Stimulated activated naive CD8-positive, alpha-beta T cell treated with anti-CD3 and anti-CD28 coated beads, Interleukin-15, Interleukin-2, amounts not matched to agents 100 U/mL and 50 U/mL, for 24 hours (primary cell): ENCODE results near the gene PAK1.
"Not testable (repeated sequence)": the region's sequence is repeated elsewhere in the genome, so short reads cannot be mapped to it uniquely, and the experiment has no call there.

Experiments used
- ATAC-seq: fragments of 150-1000 bp; cut with Tn5 transposase; one replicate; pipeline ENCODE4 v1.10.0; 2021
- DNase-seq: peaks from one replicate; pipeline ENCODE4 v3.0.0; 2021

PAK1 gene

GRCh38 chr11:77473801-77474683 is at the start of gene PAK1:
TSS of gene PAK1 (minus strand) at chr11:77474094. CDS start at chr11:77392520, 81,574 bp downstream.
- DNase-seq (peak; percentile 89), ATAC-seq (peak; percentile 77)

- DNase-seq (no peak), ATAC-seq (no peak)
Observed at GRCh38 chr11:77522215-77522614, 48.3 kb upstream of the PAK1 start.

GRCh38 chr11:77519847-77520246 is 46.0 kb upstream of the PAK1 start:
- DNase-seq: no peak
- ATAC-seq: no peak

- DNase-seq (no peak), ATAC-seq (no peak)
Observed at GRCh38 chr11:77518471-77518870, 44.6 kb upstream of the PAK1 start.

- DNase-seq: no peak
- ATAC-seq: no peak
Observed at GRCh38 chr11:77517753-77518152, 43.9 kb upstream of the PAK1 start.

- ATAC-seq: no peak
Observed at GRCh38 chr11:77517226-77517625, 43.3 kb upstream of the PAK1 start.

GRCh38 chr11:77515483-77515882 is 41.6 kb upstream of the PAK1 start:
- no peak for ATAC-seq
- DNase-seq: no peak

More at GRCh38 chr11:77517226-77517625, 43.3 kb upstream of the PAK1 start:
- no peak for DNase-seq

GRCh38 chr11:77515063-77515462 is 41.2 kb upstream of the PAK1 start:
- no peak for ATAC-seq
- DNase-seq: no peak

GRCh38 chr11:77512092-77512491 is 38.2 kb upstream of the PAK1 start:
- no peak for DNase-seq

GRCh38 chr11:77510851-77511250 is 37.0 kb upstream of the PAK1 start:
- DNase-seq (no peak), ATAC-seq (no peak)

More at GRCh38 chr11:77512092-77512491, 38.2 kb upstream of the PAK1 start:
- ATAC-seq: no peak

GRCh38 chr11:77510095-77510494 is 36.2 kb upstream of the PAK1 start:
- DNase-seq (no peak), ATAC-seq (no peak)

- DNase-seq: no peak
- no peak for ATAC-seq
Observed at GRCh38 chr11:77508019-77508418, 34.1 kb upstream of the PAK1 start.

- ATAC-seq (no peak), DNase-seq (no peak)
Observed at GRCh38 chr11:77506857-77507256, 33.0 kb upstream of the PAK1 start.

GRCh38 chr11:77505956-77506355 is 32.1 kb upstream of the PAK1 start:
- no peak for DNase-seq
- no peak for ATAC-seq

- ATAC-seq (no peak), DNase-seq (no peak)
Observed at GRCh38 chr11:77503006-77503405, 29.1 kb upstream of the PAK1 start.

- DNase-seq (no peak), ATAC-seq (no peak)
Observed at GRCh38 chr11:77502346-77502905, 28.5 kb upstream of the PAK1 start.

- DNase-seq (no peak), ATAC-seq (no peak)
Observed at GRCh38 chr11:77501758-77502157, 27.9 kb upstream of the PAK1 start.

GRCh38 chr11:77497368-77497767 is 23.5 kb upstream of the PAK1 start:
- no peak for DNase-seq
- ATAC-seq: peak; percentile 63

- DNase-seq: no peak
- no peak for ATAC-seq
Observed at GRCh38 chr11:77495526-77495925, 21.6 kb upstream of the PAK1 start.

- not testable (repeated sequence) for ATAC-seq, DNase-seq
Observed at GRCh38 chr11:77490035-77490434, 16.1 kb upstream of the PAK1 start.

GRCh38 chr11:77487790-77488189 is 13.9 kb upstream of the PAK1 start:
- no peak for DNase-seq
- ATAC-seq: no peak

- ATAC-seq: no peak
- no peak for DNase-seq
Observed at GRCh38 chr11:77479746-77480352, 6.0 kb upstream of the PAK1 start.

- no peak for ATAC-seq
- no peak for DNase-seq
Observed at GRCh38 chr11:77475206-77475605, 1.3 kb upstream of the PAK1 start.
